ENCODE measurements around the gene INPP4B.

INPP4B gene

DNA sequence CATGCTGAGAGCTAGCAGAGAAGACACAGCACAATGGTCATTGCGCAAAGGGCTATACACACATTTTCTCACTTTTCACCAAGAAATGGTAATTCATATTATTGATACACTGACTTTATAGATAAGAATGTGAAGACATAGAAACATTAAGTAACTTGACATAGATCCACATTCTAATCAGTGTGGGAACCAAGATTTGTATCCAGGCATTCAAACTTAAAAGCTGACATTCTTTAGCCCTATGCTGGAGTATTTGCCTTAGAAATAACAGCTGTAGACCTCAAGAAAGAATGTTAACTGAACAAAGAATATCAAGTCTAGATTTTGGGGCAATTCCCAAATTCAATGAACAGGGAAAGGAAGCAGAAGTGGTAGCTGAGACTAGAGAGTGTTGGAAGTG is 824.9 kb downstream of the INPP4B start:
- Histone ChIP-seq H3K27ac (no peak overlapping the region), H2AFZ (ENCODE audit: low read depth) (no peak overlapping the region), H4K20me1 (ENCODE audit: insufficient read depth) (no peaks in the 10 kb centered on the region), H3K4me2 (no peak overlapping the region), H3K4me1 (ENCODE audit: low read depth, poor library complexity, severe bottlenecking) (no peaks in the 10 kb centered on the region), H3K79me2 (ENCODE audit: insufficient read depth, low read depth) (no peaks in the 10 kb centered on the region), H3K4me3 (IDR thresholded peaks at IDR 0.05; ENCODE audit: insufficient read depth, low read depth, low read length) (no peak overlapping the region), H3K36me3 (ENCODE audit: insufficient read depth) (no peaks in the 10 kb centered on the region), H3K27me3 (ENCODE audit: insufficient read depth, low read depth) (no peaks in the 10 kb centered on the region), H3K9ac (no peak overlapping the region)
- TF ChIP-seq, protein P1, sequence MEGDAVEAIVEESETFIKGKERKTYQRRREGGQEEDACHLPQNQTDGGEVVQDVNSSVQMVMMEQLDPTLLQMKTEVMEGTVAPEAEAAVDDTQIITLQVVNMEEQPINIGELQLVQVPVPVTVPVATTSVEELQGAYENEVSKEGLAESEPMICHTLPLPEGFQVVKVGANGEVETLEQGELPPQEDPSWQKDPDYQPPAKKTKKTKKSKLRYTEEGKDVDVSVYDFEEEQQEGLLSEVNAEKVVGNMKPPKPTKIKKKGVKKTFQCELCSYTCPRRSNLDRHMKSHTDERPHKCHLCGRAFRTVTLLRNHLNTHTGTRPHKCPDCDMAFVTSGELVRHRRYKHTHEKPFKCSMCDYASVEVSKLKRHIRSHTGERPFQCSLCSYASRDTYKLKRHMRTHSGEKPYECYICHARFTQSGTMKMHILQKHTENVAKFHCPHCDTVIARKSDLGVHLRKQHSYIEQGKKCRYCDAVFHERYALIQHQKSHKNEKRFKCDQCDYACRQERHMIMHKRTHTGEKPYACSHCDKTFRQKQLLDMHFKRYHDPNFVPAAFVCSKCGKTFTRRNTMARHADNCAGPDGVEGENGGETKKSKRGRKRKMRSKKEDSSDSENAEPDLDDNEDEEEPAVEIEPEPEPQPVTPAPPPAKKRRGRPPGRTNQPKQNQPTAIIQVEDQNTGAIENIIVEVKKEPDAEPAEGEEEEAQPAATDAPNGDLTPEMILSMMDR (conservative IDR thresholded peaks at IDR 0.05; ENCODE audit: low read depth, low read length): no peak

DNA sequence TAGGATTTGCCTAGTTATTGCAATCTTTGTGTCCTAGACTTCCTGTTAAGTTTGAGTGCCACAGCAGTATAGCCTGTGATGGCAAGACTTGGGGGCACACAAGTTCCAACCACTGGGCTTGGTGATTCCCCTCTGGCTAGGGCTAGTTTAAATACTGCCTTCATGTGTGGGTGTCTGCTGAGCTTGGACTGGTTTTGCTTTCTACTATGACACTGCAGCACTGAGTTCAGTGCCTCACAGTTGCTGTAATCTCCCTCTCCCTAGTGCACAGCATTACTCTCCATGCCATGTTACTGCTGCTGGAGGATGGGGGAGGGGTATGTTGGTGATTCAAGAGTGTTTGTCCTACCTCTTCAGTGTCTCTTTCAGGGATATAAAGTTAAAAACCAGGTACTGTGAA is 830.1 kb downstream of the INPP4B start:
- Histone ChIP-seq H2AFZ (ENCODE audit: low read depth) (no peak overlapping the region), H3K4me2 (no peak overlapping the region)
- TF ChIP-seq, protein P1 (conservative IDR thresholded peaks at IDR 0.05; ENCODE audit: low read depth, low read length): no peak

DNA sequence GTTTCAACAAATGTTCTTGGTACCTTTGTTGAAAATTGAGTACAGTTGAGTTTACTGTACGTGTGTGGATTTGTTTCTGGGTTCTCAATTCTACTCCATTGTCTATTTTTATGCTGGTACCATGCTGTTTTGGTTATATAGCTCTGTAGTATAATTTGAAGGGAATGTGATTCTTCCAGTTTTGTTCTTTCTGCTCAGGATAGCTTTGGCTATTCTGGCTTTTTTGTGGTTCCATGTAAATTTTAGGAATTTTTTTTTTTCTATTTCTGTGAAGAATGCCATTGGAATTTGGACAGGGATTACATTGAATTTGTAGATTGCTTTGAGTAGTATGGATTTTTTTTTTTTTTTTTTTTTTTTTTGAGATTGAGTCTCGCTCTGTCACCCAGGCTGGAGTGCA is 836.4 kb downstream of the INPP4B start:
- H3K27me3 ChIP-seq (ENCODE audit: insufficient read depth, low read depth): no peaks in the 10 kb centered on the region
- no peak overlapping the region for H3K4me3 ChIP-seq (IDR thresholded peaks at IDR 0.05; ENCODE audit: insufficient read depth, low read depth, low read length)
- TF ChIP-seq, protein P1 (conservative IDR thresholded peaks at IDR 0.05; ENCODE audit: low read depth, low read length): no peak
- no peaks in the 10 kb centered on the region for H4K20me1 ChIP-seq (ENCODE audit: insufficient read depth)
- H3K4me2 ChIP-seq: no peak overlapping the region
- no peak overlapping the region for H2AFZ ChIP-seq (ENCODE audit: low read depth)
- H3K36me3 ChIP-seq (ENCODE audit: insufficient read depth): no peaks in the 10 kb centered on the region
- H3K79me2 ChIP-seq (ENCODE audit: insufficient read depth, low read depth): no peaks in the 10 kb centered on the region
- H3K9ac ChIP-seq: no peak overlapping the region
- H3K27ac ChIP-seq: no peak overlapping the region
- no peaks in the 10 kb centered on the region for H3K4me1 ChIP-seq (ENCODE audit: low read depth, poor library complexity, severe bottlenecking)

More for the DNA sequence above, 830.1 kb downstream of the INPP4B start:
- Histone ChIP-seq H3K4me1 (ENCODE audit: low read depth, poor library complexity, severe bottlenecking) (no peaks in the 10 kb centered on the region), H3K27me3 (ENCODE audit: insufficient read depth, low read depth) (no peaks in the 10 kb centered on the region), H3K27ac (no peak overlapping the region), H3K36me3 (ENCODE audit: insufficient read depth) (no peaks in the 10 kb centered on the region), H3K4me3 (IDR thresholded peaks at IDR 0.05; ENCODE audit: insufficient read depth, low read depth, low read length) (no peak overlapping the region), H4K20me1 (ENCODE audit: insufficient read depth) (no peaks in the 10 kb centered on the region), H3K9ac (no peak overlapping the region), H3K79me2 (ENCODE audit: insufficient read depth, low read depth) (no peaks in the 10 kb centered on the region)

DNA sequence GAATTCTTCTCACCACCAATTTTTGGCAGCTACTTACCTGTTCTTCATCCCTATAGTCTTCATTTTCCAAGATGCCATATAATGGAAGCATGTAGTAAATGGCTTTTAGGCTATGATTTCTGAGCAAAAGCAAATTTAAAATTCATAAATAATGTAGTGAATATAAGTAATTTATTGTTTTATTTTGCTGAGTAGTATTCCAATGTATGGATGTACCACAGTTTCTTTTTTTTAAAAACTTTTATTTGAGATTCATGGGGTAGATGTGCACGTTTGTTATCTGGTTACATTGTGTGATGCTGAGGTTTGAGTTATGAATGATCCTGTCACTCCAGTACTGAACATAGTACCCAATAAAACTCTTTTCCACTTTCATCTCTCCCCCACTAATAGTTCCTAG is 840.6 kb downstream of the INPP4B start:
- TF ChIP-seq, protein P1 (conservative IDR thresholded peaks at IDR 0.05; ENCODE audit: low read depth, low read length): no peak
- no peak overlapping the region for H3K9ac ChIP-seq
- no peaks in the 10 kb centered on the region for H3K36me3 ChIP-seq (ENCODE audit: insufficient read depth)
- H3K4me1 ChIP-seq (ENCODE audit: low read depth, poor library complexity, severe bottlenecking): no peaks in the 10 kb centered on the region
- H2AFZ ChIP-seq (ENCODE audit: low read depth): no peak overlapping the region
- H3K79me2 ChIP-seq (ENCODE audit: insufficient read depth, low read depth): no peaks in the 10 kb centered on the region
- no peaks in the 10 kb centered on the region for H4K20me1 ChIP-seq (ENCODE audit: insufficient read depth)
- no peaks in the 10 kb centered on the region for H3K27me3 ChIP-seq (ENCODE audit: insufficient read depth, low read depth)
- no peak overlapping the region for H3K4me3 ChIP-seq (IDR thresholded peaks at IDR 0.05; ENCODE audit: insufficient read depth, low read depth, low read length)
- no peak overlapping the region for H3K27ac ChIP-seq
- H3K4me2 ChIP-seq: no peak overlapping the region

Measured in KMS-11 (cell line).